PC-3 (cell line): Measurements from ENCODE around the gene BNIP5. TPM values are rescaled to one million over a fixed set of nuclear protein-coding genes. Genes with fewer than 3 reads are reported as not detected.
"Not testable (repeated sequence)": the region's sequence is repeated elsewhere in the genome, so short reads cannot be mapped to it uniquely, and the experiment has no call there.

ENCODE experiments used
- ATAC-seq: fragments of 200-7000 bp; cut with Tn5 transposase; 2 replicates; pipeline ENCODE4 v1.9.1; 2020; ENCODE audit warnings: mild to moderate bottlenecking, moderate library complexity
- BruUV-seq: library from RNA; stranded (reverse); fragments of 400-500 nt; replicated peaks from 2 replicates; lab custom pipeline; 2021; lab: Mats Ljungman, UMichigan
- CTCF ChIA-PET: fragments of 300-600 bp; sonication (Branson Sonifier 250); formaldehyde crosslinking; loops from one replicate; lab custom pipeline; 2022; ENCODE audit warnings: antibody characterized with exemption; lab: Charles Lee
- POLR2A ChIA-PET: fragments of 300-600 bp; sonication (Branson Sonifier 250); formaldehyde crosslinking; loops from one replicate; lab custom pipeline; 2022; ENCODE audit warnings: antibody characterized with exemption; ENCODE audit not compliant: unreplicated experiment; lab: Charles Lee
- DNase-seq: peaks from one replicate; pipeline ENCODE4 v3.0.0-alpha.2; 2015
- H2AFZ ChIP-seq: fragments of 300-600 bp; sonication (generic); 2 replicates; pipeline ENCODE4 v1.6.0; 2016; ENCODE audit warnings: antibody characterized with exemption, low read length
- H3F3A ChIP-seq: fragments of 300-600 bp; sonication (generic); one replicate; pipeline ENCODE4 v1.6.0; 2017; ENCODE audit warnings: antibody characterized with exemption, low read length, control low read depth, mild to moderate bottlenecking; ENCODE audit not compliant: unreplicated experiment
- H3K27ac ChIP-seq: fragments of 300-600 bp; sonication (generic); 2 replicates; pipeline ENCODE4 v1.5.1; 2016; ENCODE audit warnings: mild to moderate bottlenecking, low read length
- H3K27me3 ChIP-seq: fragments of 300-600 bp; sonication (generic); 2 replicates; pipeline ENCODE4 v1.6.1; 2016; ENCODE audit warnings: low read length, mixed read lengths
- H3K36me3 ChIP-seq: fragments of 300-600 bp; sonication (generic); 2 replicates; pipeline ENCODE4 v1.6.1; 2016; ENCODE audit warnings: low read depth, mixed run types, low read length, mixed read lengths
- H3K4me1 ChIP-seq: fragments of 300-600 bp; sonication (generic); 2 replicates; pipeline ENCODE4 v1.5.1; 2016; ENCODE audit warnings: low read length; ENCODE audit not compliant: insufficient read depth
- H3K4me2 ChIP-seq: fragments of 300-600 bp; sonication (generic); 2 replicates; pipeline ENCODE4 v1.6.0; 2016; ENCODE audit warnings: low read length
- H3K4me3 ChIP-seq: fragments of 300-600 bp; sonication (generic); 2 replicates; pipeline ENCODE4 v1.5.1; 2016; ENCODE audit warnings: mild to moderate bottlenecking, low read length, mixed read lengths
- H3K79me2 ChIP-seq: fragments of 300-600 bp; sonication (generic); 2 replicates; pipeline ENCODE4 v1.6.1; 2017; ENCODE audit warnings: low read length, mixed read lengths
- H3K9ac ChIP-seq: fragments of 300-600 bp; sonication (generic); 2 replicates; pipeline ENCODE4 v1.6.0; 2016; ENCODE audit warnings: mild to moderate bottlenecking, low read length
- H3K9me2 ChIP-seq: fragments of 300-600 bp; sonication (generic); replicated peaks from 2 replicates; pipeline ENCODE4 v1.6.1; 2016; ENCODE audit warnings: mixed run types, low read length, mixed read lengths
- H3K9me3 ChIP-seq: fragments of 300-600 bp; sonication (generic); 2 replicates; pipeline ENCODE4 v1.6.1; 2016; ENCODE audit warnings: low read length, mixed read lengths
- H4K20me1 ChIP-seq: fragments of 300-600 bp; sonication (generic); 2 replicates; pipeline ENCODE4 v1.6.1; 2016; ENCODE audit warnings: low read length, mixed read lengths
- CTCF ChIP-seq: fragments of 300-600 bp; sonication (generic); conservative IDR thresholded peaks from 2 replicates; pipeline ENCODE4 v1.5.1; 2017; ENCODE audit warnings: antibody characterized with exemption, low read depth, mild to moderate bottlenecking, low read length
- EZH2 ChIP-seq: fragments of 300-600 bp; sonication (generic); IDR thresholded peaks from one replicate; pipeline ENCODE4 v1.6.1; 2017; ENCODE audit warnings: antibody characterized with exemption, mild to moderate bottlenecking, low read length; ENCODE audit not compliant: unreplicated experiment
- EZH2phosphoT487 ChIP-seq: fragments of 300-600 bp; sonication (generic); IDR thresholded peaks from 2 replicates; pipeline ENCODE4 v1.6.1; 2018; ENCODE audit warnings: mild to moderate bottlenecking, antibody characterized with exemption, low read length, borderline replicate concordance
- intact Hi-C: fragments of 100-400 bp; cut with micrococcal nuclease; formaldehyde crosslinking; loops from 2 replicates; pipeline ENCODE4 v1.9.0; 2023
- total RNA-seq: library from RNA; depleted of rRNA; stranded (reverse); fragments of >200 nt; gene quantifications from 2 replicates; pipeline ENCODE4 v1.2.3, GENCODE V29; 2014

Gene BNIP5
- total RNA-seq, 1 experiment from 2014 or later: not detected

DNA sequence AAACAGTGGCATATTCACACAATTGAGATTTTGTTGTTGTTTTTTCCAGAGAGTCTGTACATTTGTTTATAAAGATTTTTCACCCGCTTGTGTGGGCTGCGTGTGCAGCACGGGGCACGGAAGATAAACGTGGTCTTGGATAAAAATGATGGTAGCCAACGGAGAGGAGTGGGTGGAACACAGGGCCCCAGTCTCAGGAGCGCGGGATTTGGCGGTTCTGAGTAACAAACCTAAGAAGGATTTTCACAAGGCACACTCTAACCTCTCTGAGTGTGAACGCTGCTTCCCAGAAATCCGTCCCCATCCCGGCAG lies 3.6 kb upstream of the BNIP5 start:
- no peak for DNase-seq
- Histone ChIP-seq H3K4me3 (no peak overlapping the region), H3K4me2 (peak overlapping the region; percentile 86; the same call in 1 of the 2 replicates), H3K27ac (no peak overlapping the region), H3K79me2 (no peaks in the 10 kb centered on the region), H3K9me2 (no peaks in the 10 kb centered on the region), H3K9me3 (no peaks in the 10 kb centered on the region), H3K27me3 (0 out of 2 replicates have a peak, but pooled peaks cover 7% of the 10 kb centered on the region), H4K20me1 (no peaks in the 10 kb centered on the region), H2AFZ (peak overlapping the region; percentile 98; the same call in 1 of the 2 replicates), H3F3A (no peaks in the 10 kb centered on the region), H3K36me3 (no peaks in the 10 kb centered on the region), H3K9ac (no peak overlapping the region), H3K4me1 (peaks cover 12% of the 10 kb centered on the region)
- no TSS peak for BruUV-seq
- CTCF ChIA-PET: interaction anchor here (1.0 kb wide), 1 partner anchor 23 kb away, joined by 8 read pairs; no protein-coding TSS in a partner anchor
- no peak for ATAC-seq
- TF ChIP-seq CTCF (no peak), EZH2phosphoT487 (no peak), EZH2 (no peak)
- POLR2A ChIA-PET: no interaction called here
- intact Hi-C loops: no loop called here

DNA sequence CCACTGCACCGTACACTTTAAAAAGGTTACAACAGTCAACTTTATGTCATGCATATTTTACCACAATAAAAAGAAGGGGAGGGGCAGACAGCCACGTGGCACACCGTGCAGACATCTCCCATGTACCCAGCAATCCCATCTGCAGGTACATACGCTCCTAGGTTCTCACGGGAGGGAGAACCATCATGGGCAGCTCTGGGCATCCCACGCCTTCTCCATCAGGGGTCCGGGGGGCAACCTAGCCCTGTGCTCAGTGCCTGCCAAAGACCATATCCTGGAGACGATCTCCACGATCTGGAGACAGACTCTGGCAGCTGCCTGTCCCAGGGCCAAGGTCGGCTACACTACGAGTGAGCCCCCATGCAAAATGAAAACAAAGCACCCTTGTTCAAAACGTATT lies 2.5 kb upstream of the BNIP5 start:
- no peak for TF ChIP-seq CTCF
- no peak for TF ChIP-seq EZH2phosphoT487
- no peak for TF ChIP-seq EZH2
- ATAC-seq (no peak), DNase-seq (no peak)
- H4K20me1 ChIP-seq: no peaks in the 10 kb centered on the region
- H3F3A ChIP-seq: no peaks in the 10 kb centered on the region
- no peak overlapping the region for H3K27ac ChIP-seq
- no peak overlapping the region for H3K4me2 ChIP-seq
- POLR2A ChIA-PET: no interaction called here
- H3K9ac ChIP-seq: no peak overlapping the region
- no peaks in the 10 kb centered on the region for H3K79me2 ChIP-seq
- no peaks in the 10 kb centered on the region for H3K36me3 ChIP-seq
- H3K9me3 ChIP-seq: no peaks in the 10 kb centered on the region
- BruUV-seq: no TSS peak
- no peak overlapping the region for H2AFZ ChIP-seq
- no peak overlapping the region for H3K4me3 ChIP-seq
- peaks cover 18% of the 10 kb centered on the region for H3K4me1 ChIP-seq
- CTCF ChIA-PET: no interaction called here
- H3K27me3 ChIP-seq: 0 out of 2 replicates have a peak, but pooled peaks cover 7% of the 10 kb centered on the region
- no peaks in the 10 kb centered on the region for H3K9me2 ChIP-seq
- intact Hi-C loops: no loop called here

DNA sequence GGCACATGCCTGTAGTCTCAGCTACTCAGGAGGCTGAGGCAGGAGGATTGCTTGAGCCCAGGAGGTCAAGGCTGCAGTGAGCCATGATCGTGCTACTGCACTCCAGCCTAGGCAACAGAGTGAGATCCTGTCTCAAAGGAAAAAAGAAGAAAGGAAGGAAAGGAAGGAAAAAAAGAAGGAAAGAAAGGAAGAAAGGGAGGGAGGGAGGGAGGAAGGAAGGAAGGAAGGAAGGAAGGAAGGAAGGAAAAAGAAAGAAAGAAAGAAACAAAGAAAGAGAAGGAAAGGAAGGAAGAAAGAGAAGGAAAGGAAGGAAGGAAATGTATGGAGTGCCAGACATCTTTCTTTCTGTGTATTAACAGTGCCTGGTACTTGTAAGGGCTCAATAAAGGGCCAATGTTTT lies 1.5 kb upstream of the BNIP5 start:
- H3K4me2 ChIP-seq, BruUV-seq, H3K9me3 ChIP-seq, H3F3A ChIP-seq, H3K27ac ChIP-seq, H3K9ac ChIP-seq, H4K20me1 ChIP-seq, POLR2A ChIA-PET, H3K27me3 ChIP-seq, H3K79me2 ChIP-seq, H2AFZ ChIP-seq, intact Hi-C loops, ATAC-seq, H3K9me2 ChIP-seq, H3K4me3 ChIP-seq, H3K36me3 ChIP-seq, DNase-seq: not testable (repeated sequence)
- CTCF ChIA-PET: interaction anchor here (0.7 to 0.9 kb wide), 2 partner anchors 36 to 384 kb away, joined by 3 to 16 read pairs; no protein-coding TSS in a partner anchor
- peaks cover 18% of the 10 kb centered on the region for H3K4me1 ChIP-seq
